ENCODE measurements around the gene MAF. TPM values are rescaled to one million over a fixed set of nuclear protein-coding genes. Genes with fewer than 3 reads are reported as not detected.

The MAF gene
- total and polyA plus RNA-seq, 9 of the 15 experiments (the other 6 are each of a cell fraction or from before 2014, with no cell fraction given) = 0.01 to 0.18 TPM; not detected in 7

- no peak for DNase-seq (ENCODE audit: extremely low read depth in 1 of 4, low spot score in 3 of 4)
- Histone ChIP-seq H3K9ac (ENCODE audit: insufficient read depth in 1 of 2, low read depth in 2 of 2, low read length in 2 of 2) (no peak overlapping the region), H3K4me2 (ENCODE audit: insufficient read depth, low read length) (no peak overlapping the region), H3K27ac (ENCODE audit: extremely low read depth, low read depth, low read length) (no peak overlapping the region), H4K20me1 (replicated peaks; ENCODE audit: control insufficient read depth, insufficient read depth, low read length) (no peaks in the 10 kb centered on the region), H3K79me2 (ENCODE audit: control insufficient read depth, insufficient read depth, low read length) (no peaks in the 10 kb centered on the region), H3K4me3 (no peak overlapping the region), H3K9me3 (replicated peaks; ENCODE audit: control insufficient read depth, insufficient read depth, low read depth, low read length) (no peaks in the 10 kb centered on the region), H3K4me1 (replicated peaks in 1 of 2; ENCODE audit: control insufficient read depth in 2 of 2, insufficient read depth in 2 of 2, low read length in 2 of 2) (no peaks in the 10 kb centered on the region), H2AFZ (ENCODE audit: low read depth, low read length) (no peak overlapping the region), H3K27me3 (ENCODE audit: control insufficient read depth in 2 of 2, insufficient read depth in 2 of 2, low read length in 2 of 2) (peaks cover 4 to 39% of the 10 kb centered on the region in 2 experiments; a peak in 3 of 5 replicates), H3K9me1 (ENCODE audit: control insufficient read depth, insufficient read depth, low read length) (no peaks in the 10 kb centered on the region), H3K36me3 (ENCODE audit: control insufficient read depth, insufficient read depth, low read length) (no peaks in the 10 kb centered on the region)
- intact Hi-C loops (cut with micrococcal nuclease) (no loop called here), in situ Hi-C loops (cut with MboI) (no loop called here)
- ATAC-seq = no peak
- ChIA-PET POLR2A (no interaction called here), CTCF (ENCODE audit: low intra/inter-chr PET ratio) (no interaction called here)
- BruUV-seq (replicated peaks) = no TSS peak
- no peak for FAIRE-seq
- TF ChIP-seq HDAC2 (IDR thresholded peaks at IDR 0.05) (no peak), ZNF696 (CRISPR knock-in tag; conservative IDR thresholded peaks at IDR 0.05) (no peak), ZNF165 (CRISPR knock-in tag; IDR thresholded peaks at IDR 0.05; ENCODE audit: borderline replicate concordance) (no peak)
- 0% methylated on average over 4 of the region's 4 CpGs for WGBS (ENCODE audit: insufficient coverage, low coverage, missing lambda C conversion rate)
Observed at GRCh38 chr16:79610771-79611170, 10.2 kb upstream of the MAF start.

- no TSS peak for BruUV-seq (replicated peaks)
- no peaks in the 10 kb centered on the region for H3K79me2 ChIP-seq (ENCODE audit: control insufficient read depth, insufficient read depth, low read length)
- 0% methylated on average over 7 of the region's 7 CpGs for WGBS (ENCODE audit: insufficient coverage, low coverage, missing lambda C conversion rate)
- H2AFZ ChIP-seq (ENCODE audit: low read depth, low read length) = no peak overlapping the region
- H4K20me1 ChIP-seq (replicated peaks; ENCODE audit: control insufficient read depth, insufficient read depth, low read length) = no peaks in the 10 kb centered on the region
- H3K27ac ChIP-seq (ENCODE audit: extremely low read depth, low read depth, low read length) = no peak overlapping the region
- POLR2A ChIA-PET = interaction anchor here (0.7 kb wide), 1 partner anchor 234 kb away, joined by 3 read pairs; no protein-coding TSS in a partner anchor
- intact Hi-C loops (cut with micrococcal nuclease) = no loop called here
- CTCF ChIA-PET (ENCODE audit: low intra/inter-chr PET ratio) = no interaction called here
- in situ Hi-C loops (cut with MboI) = no loop called here
- no peak overlapping the region for H3K4me2 ChIP-seq (ENCODE audit: insufficient read depth, low read length)
- H3K9me3 ChIP-seq (replicated peaks; ENCODE audit: control insufficient read depth, insufficient read depth, low read depth, low read length) = no peaks in the 10 kb centered on the region
- DNase-seq (ENCODE audit: extremely low read depth in 1 of 4, low spot score in 3 of 4) (no peak), FAIRE-seq (no peak), ATAC-seq (no peak)
- H3K4me3 ChIP-seq = no peak overlapping the region
- H3K27me3 ChIP-seq (ENCODE audit: control insufficient read depth in 2 of 2, insufficient read depth in 2 of 2, low read length in 2 of 2) = peaks cover 4 to 39% of the 10 kb centered on the region in 2 experiments; a peak in 3 of 5 replicates
- no peaks in the 10 kb centered on the region for H3K36me3 ChIP-seq (ENCODE audit: control insufficient read depth, insufficient read depth, low read length)
- H3K9me1 ChIP-seq (ENCODE audit: control insufficient read depth, insufficient read depth, low read length) = no peaks in the 10 kb centered on the region
- H3K4me1 ChIP-seq (replicated peaks in 1 of 2; ENCODE audit: control insufficient read depth in 2 of 2, insufficient read depth in 2 of 2, low read length in 2 of 2) = no peaks in the 10 kb centered on the region
- H3K9ac ChIP-seq (ENCODE audit: insufficient read depth in 1 of 2, low read depth in 2 of 2, low read length in 2 of 2) = no peak overlapping the region
- TF ChIP-seq RBM15 (IDR thresholded peaks at IDR 0.05; ENCODE audit: insufficient read depth, low read length) (no peak), E2F4 (CRISPR knock-in tag; IDR thresholded peaks at IDR 0.05; ENCODE audit: low read depth) (no peak), EP300 (IDR thresholded peaks at IDR 0.05; ENCODE audit: low read length) (no peak), ZNF263 (CRISPR knock-in tag; IDR thresholded peaks at IDR 0.05; ENCODE audit: borderline replicate concordance) (no peak)
- TF ChIP-seq, protein P1, sequence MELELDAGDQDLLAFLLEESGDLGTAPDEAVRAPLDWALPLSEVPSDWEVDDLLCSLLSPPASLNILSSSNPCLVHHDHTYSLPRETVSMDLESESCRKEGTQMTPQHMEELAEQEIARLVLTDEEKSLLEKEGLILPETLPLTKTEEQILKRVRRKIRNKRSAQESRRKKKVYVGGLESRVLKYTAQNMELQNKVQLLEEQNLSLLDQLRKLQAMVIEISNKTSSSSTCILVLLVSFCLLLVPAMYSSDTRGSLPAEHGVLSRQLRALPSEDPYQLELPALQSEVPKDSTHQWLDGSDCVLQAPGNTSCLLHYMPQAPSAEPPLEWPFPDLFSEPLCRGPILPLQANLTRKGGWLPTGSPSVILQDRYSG (tag; conservative IDR thresholded peaks at IDR 0.05; ENCODE audit: low read depth) = no peak
Observed at GRCh38 chr16:79609861-79610260, 9.3 kb upstream of the MAF start.
